GM21528 (cell line): ENCODE data around the gene CSRP3.

Experiments used
- ATAC-seq: cut with Tn5 transposase; IDR thresholded peaks from one replicate; pipeline ENCODE4 v1.9.1; 2021; ENCODE audit warnings: mild to moderate bottlenecking, moderate library complexity; ENCODE audit not compliant: unreplicated experiment, low FRiP score

Gene CSRP3

DNA sequence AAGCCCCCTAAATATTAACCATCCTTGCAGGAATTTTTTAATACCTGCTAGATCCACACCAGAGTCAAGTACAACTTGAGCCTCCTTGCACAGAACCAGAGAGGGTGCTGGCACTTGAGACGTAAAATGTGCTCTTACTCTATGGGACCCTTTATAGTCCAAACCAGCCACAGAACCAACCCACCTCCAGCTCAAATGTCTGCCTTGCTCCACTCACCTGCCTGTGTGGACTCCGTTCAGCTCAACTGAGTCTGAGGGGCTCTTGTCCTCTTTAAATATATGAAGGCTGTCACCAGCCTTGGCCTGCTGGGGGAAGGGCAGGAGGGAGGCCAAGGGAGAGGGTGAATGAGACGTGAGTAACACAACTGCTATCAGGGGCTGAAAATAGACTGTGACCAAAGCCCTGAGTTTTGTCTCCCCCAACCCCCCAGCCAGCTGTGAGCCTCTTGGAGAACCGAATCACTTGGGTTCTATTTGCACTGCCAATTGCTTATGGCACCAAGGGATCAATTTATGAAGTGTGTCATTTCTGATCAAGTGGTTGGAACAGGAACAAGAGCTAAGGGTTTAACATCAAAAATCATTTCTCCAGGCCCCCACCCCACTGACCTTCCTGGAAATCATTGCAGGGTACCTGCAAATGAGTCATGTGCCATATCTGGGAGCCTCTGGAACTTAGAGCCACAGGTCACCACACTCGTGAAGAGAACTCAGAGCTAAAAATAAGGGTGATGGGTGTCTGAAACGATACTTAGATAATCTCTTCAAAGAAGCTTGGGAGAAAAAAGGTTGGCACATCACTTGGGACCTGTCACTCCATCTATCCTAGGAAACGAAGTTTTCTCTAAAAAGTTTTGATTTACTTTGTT lies at the start of gene CSRP3:
Gene CSRP3, minus strand, starts transcription at position 247 of the 869 bp plus-strand sequence. CDS start 9,535 bp downstream, outside the sequence.
- ATAC-seq, result no peak

DNA sequence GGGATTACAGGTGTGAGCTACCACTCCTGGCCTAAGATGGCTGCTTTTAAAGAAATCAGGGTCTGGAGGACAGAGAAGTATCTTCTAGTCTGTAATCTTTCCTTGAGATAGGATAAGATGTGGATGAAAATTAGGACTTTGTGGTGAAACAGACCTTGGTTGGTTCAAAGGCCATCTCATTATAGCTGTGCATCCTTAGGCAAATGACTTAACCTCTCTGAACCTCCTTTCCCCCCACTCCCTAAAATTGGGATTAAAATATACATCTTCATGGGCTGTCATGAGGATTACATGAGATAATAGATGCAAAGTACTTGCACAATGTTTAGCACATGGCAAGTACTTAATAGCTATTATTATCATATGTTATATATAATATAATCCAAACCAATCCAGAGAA lies 49.8 kb upstream of the CSRP3 start:
- no peak for ATAC-seq

DNA sequence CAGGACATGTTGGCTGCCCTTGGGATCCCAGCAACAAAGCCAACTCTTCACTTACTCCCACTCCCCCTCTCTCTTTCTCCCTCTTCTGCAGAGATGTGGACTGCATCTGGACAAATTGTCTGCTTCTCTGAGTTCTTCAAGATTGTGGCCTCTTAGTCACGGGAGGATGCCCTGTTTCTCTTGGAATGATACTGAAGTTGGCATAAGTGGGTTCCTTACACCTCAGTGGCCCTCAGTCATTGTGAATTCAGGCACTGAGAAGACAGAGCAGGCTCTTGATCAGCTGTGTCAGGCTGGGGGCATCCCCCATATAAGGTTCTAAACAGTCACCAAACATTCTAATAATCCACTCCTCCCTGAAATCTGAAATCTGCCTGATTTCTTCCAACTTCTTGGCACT lies 45.0 kb upstream of the CSRP3 start:
- no peak for ATAC-seq

DNA sequence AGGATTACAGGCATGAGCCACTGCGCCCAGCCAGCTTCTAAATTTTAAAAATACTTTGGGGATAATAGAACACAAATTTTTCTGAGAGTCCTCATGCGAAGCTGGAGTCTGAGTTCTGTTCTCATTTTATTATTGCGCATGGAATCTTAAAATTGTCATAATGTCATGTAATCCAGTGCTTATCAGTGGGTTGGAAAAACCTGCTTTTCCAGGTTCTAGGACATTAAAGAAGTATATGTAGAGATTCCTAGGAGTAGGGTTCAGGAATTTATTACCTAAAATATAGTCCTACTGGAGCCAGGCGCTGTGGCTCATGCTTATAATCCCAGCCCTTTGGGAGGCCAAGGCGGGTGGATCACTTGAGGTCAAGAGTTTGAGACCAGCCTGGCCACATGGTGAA lies 43.6 kb upstream of the CSRP3 start:
- no peak for ATAC-seq

DNA sequence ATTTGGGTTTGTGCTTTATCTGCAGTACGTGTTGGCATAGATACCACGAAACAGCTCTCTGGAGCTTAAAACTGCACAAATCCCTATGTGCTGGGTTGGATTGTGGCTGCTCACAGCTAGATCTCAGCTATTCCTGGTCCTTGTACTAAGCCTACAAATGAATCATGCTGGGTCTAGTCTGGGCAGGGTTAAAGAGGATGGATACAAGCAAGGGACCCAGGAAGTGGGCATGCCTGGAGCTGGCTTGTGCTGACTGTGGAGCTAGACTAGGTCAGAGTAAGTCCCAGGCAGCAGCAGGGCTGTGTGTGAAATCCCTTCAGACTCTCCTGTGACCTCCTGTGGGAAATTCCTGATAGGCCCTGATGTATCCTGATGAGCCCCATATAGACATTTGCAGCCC lies 42.8 kb upstream of the CSRP3 start:
- no peak for ATAC-seq

DNA sequence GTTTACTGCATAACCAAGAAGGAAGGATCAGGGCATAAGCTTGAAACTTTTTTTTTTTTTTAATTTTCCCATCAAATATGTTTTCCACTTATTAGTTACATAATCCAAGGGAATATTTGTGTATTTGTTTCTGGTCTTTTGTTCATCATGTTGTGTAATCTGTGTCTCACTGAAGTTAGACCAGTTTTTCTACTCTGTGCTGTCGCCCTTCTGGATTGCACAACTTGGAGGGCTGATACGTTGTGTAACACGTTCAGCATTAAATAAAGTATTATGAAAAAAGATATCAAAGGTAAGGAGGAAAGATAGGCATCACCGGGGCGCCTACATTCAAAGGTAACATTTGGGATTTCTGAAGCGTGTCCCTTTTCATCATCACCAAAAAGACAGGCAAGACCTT lies 42.3 kb upstream of the CSRP3 start:
- no peak for ATAC-seq

DNA sequence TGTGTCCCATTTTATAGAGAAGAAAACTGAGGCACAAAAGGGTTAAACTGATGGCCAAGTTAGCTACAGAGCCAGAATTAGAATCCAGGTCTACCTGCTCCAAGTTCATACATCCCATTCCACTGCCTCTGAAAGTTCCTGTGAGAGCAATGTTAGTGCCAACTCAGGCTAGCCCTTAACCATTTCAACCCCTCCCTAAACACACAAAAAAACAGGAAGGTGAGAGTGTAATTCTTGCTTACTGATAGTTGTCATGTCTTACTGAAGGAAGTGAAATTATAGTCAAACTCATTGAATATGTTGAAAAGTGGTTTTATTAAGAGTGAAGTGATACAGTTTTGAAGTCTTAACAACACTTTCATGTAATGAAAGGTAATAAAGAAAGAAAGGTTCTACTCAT lies 41.8 kb upstream of the CSRP3 start:
- ATAC-seq, result no peak

DNA sequence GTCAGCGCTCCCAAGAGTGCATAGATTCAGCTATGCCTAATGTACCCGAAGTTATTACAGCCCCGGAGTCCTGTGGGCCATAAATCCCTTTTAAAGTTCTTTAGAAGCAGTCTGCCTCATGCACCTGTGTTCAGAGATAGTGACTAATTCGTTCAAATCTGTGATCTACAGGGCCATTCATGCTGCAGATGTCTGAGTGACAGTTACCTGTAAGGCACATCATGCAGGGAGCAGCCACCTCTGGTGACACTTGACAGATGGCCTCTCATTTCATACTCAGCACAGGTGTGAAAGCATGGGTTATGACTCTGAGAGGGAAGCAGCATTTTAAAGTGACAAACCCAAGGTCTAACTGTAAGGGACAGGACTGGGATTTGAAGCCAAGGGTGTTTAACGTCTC lies 41.4 kb upstream of the CSRP3 start:
- ATAC-seq, result no peak

DNA sequence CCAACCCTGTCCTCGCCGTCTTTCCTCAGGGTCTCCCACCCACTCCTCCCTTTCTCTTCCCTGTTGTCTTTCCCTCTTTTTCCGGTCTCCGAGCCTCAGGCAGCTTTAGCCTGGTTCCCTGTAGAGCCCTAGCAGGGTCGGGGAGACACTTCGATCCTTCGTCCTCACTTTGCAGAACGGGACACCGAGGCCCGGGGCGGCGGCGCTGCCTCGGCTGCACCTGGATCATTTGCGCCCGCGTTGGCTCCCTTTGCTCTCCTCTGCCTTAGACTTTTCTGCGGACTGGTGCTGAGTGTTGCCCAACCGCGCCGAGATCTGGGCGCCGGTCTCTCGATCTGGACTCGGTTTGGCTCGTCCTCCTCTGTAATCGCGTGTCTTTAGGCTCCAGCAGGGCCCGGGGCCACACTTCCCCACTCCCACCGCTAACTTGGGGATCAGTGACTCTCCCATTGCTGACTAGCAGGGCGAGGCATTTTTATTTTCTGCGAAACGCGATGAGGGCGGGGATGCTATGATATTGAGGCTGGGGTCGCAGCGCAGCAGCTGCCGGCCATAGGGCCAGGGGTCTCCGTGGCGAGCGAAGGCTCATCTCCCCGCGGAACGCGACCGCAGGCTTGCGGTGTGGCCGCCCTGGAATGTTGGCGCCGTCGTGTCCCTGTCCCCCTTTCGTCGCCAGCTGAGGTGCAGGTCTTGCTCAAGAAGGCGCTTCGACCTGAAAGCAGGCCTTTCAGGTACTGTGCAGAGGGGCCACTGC lies 40.6 kb upstream of the CSRP3 start:
- no peak for ATAC-seq

DNA sequence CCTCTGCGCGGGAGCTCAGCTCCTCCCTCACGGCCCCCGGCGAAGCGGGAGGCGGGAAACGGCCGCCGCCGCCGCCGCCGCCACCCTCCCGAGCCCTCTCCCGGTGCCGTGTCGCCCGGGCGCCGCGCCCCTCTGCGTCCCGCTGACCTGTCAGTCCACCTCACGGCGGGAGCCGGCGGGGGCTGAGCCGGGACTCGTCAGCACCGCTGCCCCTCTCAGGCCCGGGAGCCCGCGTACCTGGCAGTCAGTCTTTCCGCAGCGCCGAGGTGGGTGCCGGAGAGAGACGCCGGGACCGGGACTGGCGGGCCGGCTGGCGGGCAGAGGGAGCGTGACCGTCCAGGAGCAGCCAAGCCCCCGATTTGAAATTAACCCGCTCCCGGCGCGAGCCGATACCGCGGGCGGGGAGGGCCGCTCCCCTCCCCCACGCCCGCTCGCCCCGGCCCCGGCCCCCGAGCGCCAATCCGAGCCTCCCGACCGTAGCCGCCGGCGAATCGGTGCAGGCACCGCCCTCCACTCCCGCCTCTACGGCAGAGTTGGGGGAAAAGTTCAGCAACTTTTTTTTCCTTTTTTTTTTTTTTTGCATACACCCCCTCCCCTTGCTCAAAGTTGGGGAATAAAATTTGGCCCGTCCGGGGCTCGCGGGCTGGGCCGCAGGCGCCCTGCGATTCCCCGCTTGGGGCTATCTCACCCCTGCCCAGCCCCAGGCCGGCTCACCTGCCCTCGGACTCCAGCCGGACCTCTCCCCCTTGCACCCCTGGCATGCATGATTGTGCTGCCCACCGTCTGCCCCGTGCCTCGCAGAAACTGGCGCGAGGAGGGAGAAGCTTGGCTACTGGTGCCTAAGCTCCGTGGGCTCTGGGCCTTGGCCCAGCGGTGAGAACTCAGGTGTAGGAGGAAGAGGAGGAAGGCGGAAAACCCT lies 39.7 kb upstream of the CSRP3 start:
- peak; percentile 56 for ATAC-seq

DNA sequence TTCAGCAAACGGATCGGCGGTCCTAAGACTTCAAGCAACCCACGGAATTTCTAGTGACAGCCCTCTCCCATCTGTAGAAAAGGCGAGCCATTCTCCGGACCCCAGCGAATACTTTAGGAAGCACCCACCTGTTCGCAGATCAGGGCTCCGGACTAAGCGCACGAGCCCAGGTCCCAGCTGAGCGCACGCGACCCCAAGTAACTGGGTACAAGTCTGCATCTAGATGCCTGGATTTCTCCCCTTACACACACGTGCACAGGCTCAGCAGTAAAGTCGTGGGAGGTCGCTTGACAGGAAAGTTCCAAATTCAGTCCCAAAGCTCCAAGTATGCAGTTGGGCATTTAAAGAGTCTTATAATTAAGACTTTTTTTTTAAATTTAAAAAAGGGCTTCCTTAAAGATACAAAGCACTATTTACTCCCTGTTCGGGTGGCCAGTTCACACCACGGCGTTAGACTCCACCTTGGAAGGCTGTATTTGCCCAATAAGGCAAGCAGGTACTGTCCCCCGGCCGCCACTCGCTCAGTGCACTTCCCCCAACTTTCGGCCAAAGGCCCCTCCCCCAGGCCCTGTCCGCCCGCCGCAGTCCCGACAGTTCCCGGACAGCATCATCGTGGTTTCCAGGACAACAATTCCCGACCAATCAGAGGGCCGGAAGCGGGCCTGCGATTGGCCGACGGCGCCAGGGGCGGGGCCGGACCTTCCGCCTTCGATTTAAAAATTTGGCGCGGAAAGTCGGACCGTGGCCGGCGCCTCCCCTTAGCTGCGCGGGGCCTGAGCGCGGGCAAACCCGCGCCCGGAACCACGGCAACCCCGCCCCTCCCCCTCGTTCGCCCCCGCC lies 38.9 kb upstream of the CSRP3 start, which contains the start of gene E2F8:
Gene E2F8, minus strand, starts transcription at position 526 of the 840 bp plus-strand sequence. CDS start 824 bp downstream, outside the sequence.
- peak; percentile 84 for ATAC-seq

DNA sequence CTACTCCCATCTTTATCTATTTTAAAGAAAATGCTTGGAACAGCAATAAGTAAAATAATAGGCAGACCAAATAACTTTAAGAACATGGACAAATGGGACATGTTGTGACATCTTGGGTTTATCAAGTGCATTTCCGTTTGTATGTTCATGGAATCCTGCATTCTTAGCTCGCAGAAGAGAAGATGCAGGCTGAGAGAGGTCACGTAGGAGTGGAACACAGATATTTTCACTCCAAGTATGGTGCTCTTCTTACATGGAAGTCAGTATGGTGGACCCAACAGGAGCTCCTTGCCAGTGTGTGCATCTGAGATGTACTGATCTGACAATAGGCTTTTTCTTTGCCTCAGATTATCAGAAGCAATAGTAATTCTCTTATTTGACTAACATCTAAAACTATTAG lies 37.3 kb upstream of the CSRP3 start:
- ATAC-seq, result no peak

DNA sequence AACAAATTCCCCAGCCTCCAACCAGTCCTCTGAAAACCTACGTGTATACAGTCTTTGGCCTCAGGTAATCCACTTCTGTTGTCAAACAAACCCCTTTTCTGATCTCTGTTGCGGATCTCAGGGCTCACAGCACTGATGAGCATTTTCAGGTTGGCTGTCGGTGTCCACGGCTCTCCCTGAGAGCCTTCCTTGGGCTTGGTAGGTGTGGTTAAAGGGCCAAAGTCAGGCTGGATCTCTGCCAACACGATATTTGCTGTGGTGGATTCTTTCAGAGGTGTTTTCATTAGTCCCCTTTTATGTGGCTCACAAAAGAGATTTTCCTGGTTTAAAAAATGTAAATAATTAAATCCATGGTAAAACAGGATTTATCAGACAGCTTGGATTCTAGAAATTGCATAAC lies 36.0 kb upstream of the CSRP3 start:
- ATAC-seq, result no peak

DNA sequence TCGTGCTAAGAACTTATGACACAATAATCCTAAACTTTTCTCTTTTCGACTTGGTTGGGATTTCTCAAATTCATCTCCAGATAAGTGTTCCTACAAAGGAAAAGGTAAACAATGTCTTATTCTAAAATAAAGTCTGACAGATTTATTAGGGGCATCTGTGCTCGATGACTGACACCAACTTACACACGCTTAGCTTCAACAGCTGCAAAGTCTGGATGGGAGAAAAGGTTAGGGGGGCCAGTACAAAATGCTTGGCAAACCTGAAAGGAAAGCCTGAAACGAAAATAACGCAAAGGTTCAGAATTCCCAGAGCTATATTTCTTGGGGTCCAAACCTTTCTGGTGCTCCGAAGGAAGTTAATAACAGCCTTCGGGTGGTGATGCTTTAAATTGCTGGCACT lies 35.6 kb upstream of the CSRP3 start:
- no peak for ATAC-seq

DNA sequence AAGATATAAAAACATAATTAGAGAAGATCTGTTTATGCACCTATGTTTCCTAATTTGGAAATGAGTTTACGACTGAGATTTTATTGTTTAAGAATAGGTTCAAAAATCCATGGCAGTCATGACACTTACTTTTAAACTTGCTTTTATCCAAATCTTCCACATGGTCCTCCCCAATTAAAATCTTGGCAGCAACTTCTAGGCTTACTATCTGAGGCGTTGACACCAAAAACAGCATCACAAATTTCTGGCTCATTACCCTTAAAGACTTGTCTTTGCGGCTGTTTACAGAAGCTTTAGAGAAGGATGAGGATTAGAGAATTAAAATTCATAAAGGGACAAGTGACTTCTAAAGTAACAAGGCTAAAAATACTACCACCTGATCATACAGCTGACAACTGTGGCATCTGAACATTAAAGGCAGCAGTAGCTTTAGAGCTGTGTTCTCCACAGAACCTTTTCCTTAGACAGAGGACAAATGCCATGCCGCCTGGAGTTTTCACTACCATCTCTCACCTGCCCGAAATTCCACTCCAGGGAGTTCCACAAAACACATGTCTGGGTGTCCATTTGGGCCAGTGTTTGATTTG lies 32.5 kb upstream of the CSRP3 start:
- ATAC-seq, result no peak

DNA sequence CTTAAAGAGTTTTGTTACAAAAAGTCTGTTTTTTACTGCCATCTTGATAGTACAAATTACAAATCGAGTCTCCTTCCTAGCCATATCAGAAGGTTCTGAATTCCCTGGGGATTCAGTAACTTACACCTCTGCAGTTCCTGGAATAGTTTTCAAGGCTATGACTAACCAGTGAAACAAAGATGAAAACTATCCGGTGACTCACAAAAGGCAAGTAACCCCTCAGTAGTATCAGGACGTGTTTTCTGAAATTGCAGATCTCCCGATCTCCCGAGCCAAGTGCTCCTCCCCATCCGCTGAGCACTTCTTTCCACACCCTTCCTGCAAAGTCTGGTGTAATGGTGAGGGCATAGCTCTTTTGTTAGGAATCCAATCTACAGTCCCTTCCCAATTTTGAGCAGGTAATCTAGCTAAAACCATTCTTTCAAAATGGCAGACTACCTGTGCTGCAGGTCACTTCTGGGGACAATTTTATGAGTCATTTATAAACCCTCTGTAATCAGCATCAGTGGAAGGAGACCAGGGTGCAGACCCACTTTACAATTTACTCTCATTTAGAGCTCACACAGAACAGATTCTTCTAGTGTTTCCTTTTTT lies 31.2 kb upstream of the CSRP3 start:
- ATAC-seq, result no peak

DNA sequence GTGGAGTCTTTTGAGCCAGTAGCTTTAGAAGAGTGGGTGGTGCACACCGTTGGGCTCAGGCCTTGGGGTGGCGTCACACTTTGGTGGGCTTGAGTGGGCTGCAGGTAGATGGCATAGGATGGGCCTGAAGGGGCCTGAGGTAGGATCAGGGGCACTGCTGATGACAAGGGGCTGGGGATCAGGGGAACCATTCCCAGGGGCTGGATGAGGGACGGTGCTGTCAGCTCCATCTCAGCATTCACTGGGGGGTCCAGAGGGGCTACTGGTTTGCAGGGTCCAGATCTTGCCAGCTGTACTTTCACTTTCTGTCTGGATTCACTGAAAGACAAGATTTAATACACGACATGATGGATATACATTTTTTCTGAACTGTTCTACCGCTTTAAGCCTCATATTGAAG lies 27.9 kb upstream of the CSRP3 start:
- ATAC-seq, result no peak

DNA sequence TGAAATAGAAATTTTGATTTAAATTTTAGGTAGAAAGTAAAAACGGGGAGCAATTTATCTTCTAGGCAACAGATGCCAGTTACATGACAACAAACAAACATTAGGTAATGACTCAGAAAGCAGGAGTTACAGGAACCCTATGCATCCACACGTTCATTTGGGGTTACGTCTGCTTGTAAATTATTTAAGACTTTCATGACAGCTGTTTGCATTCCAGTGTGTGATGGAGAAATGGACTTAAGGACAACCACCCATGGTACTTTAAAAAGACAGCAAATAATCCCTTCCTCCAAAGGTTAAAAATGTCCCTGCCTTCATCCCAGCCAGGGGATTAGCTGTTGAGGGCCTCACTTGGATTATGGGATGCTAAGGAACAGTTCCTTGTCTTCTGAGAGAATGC lies 27.2 kb upstream of the CSRP3 start:
- ATAC-seq, result no peak
